ENCODE results near the gene UMAD1. TPM values are rescaled to one million over a fixed set of nuclear protein-coding genes. Genes with fewer than 3 reads are reported as not detected.

The UMAD1 gene
- polyA plus RNA-seq, 3 donors = 6.2 to 22.7 (median 18.6) TPM

DNA sequence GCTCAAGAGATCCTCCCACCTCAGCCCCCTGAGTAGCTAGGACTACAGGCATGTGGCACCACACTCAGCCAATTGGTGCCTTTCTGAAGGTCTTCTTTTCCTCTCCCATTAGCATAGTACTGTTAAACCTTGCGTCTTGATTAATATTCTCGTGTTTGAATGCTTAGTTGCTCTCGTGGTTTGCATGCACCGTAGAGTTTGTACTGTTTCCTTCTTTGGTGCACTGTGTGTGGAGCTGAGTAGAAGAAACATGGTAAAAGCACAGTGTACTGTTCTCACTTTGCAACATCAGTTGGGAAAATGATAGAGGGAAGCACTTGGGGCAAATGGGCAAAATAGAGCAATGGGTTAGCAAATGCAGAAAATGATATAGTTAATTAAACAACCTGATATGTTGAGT is 105.4 kb downstream of the UMAD1 start:
- H3K4me3 ChIP-seq (replicated peaks in 1 of 3; ENCODE audit: low read depth in 2 of 3, low read length in 3 of 3) = no peak overlapping the region
- no peaks in the 10 kb centered on the region for H3K27me3 Mint-ChIP-seq (ENCODE audit: low read depth in 3 of 3)
- H3K4me1 ChIP-seq (ENCODE audit: control insufficient read depth in 1 of 2, insufficient read depth in 2 of 2, low read length in 2 of 2) = no peaks in the 10 kb centered on the region
- no peaks in the 10 kb centered on the region for H3K4me1 Mint-ChIP-seq
- H3K27ac ChIP-seq (ENCODE audit: low read depth in 1 of 2, low read length in 2 of 2) = no peak overlapping the region
- H3K9ac ChIP-seq (ENCODE audit: insufficient read depth, low read length, poor library complexity, severe bottlenecking) = no peak overlapping the region
- no peaks in the 10 kb centered on the region for H3K79me2 ChIP-seq (ENCODE audit: insufficient read depth, low read length)
- no peak overlapping the region for H3K27ac Mint-ChIP-seq
- H3K4me2 ChIP-seq (replicated peaks; ENCODE audit: extremely low read depth, low read length, poor library complexity, severe bottlenecking) = no peak overlapping the region
- no peaks in the 10 kb centered on the region for H3K36me3 ChIP-seq (replicated peaks in 1 of 2; ENCODE audit: control insufficient read depth in 1 of 2, insufficient read depth in 2 of 2, low read length in 2 of 2)
- no peaks in the 10 kb centered on the region for H3K9me3 ChIP-seq (replicated peaks in 1 of 2; ENCODE audit: control insufficient read depth in 1 of 2, insufficient read depth in 1 of 2, low read length in 2 of 2)
- H3K36me3 Mint-ChIP-seq = no peaks in the 10 kb centered on the region
- TF ChIP-seq, protein P1, sequence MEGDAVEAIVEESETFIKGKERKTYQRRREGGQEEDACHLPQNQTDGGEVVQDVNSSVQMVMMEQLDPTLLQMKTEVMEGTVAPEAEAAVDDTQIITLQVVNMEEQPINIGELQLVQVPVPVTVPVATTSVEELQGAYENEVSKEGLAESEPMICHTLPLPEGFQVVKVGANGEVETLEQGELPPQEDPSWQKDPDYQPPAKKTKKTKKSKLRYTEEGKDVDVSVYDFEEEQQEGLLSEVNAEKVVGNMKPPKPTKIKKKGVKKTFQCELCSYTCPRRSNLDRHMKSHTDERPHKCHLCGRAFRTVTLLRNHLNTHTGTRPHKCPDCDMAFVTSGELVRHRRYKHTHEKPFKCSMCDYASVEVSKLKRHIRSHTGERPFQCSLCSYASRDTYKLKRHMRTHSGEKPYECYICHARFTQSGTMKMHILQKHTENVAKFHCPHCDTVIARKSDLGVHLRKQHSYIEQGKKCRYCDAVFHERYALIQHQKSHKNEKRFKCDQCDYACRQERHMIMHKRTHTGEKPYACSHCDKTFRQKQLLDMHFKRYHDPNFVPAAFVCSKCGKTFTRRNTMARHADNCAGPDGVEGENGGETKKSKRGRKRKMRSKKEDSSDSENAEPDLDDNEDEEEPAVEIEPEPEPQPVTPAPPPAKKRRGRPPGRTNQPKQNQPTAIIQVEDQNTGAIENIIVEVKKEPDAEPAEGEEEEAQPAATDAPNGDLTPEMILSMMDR (IDR thresholded peaks at IDR 0.05) = no peak
- no peak for DNase-seq
- no peak overlapping the region for H2AFZ ChIP-seq (ENCODE audit: insufficient read depth, low read depth, low read length, poor library complexity, severe bottlenecking)
- intact Hi-C loops (cut with micrococcal nuclease) = no loop called here
- H4K20me1 ChIP-seq (ENCODE audit: insufficient read depth, low read length) = no peaks in the 10 kb centered on the region
- 100% methylated on average over 3 of the region's 4 CpGs for WGBS (ENCODE audit: insufficient coverage)
- H3K9me3 Mint-ChIP-seq = no peaks in the 10 kb centered on the region
- H3K4me3 Mint-ChIP-seq = no peak overlapping the region
- H3K27me3 ChIP-seq (ENCODE audit: control insufficient read depth in 2 of 2, insufficient read depth in 2 of 2, low read length in 2 of 2) = no peaks in the 10 kb centered on the region

GRCh38 chr7:7746458-7746857 is 105.9 kb downstream of the UMAD1 start:
- H3K4me2 ChIP-seq (replicated peaks; ENCODE audit: extremely low read depth, low read length, poor library complexity, severe bottlenecking) = no peak overlapping the region
- H3K79me2 ChIP-seq (ENCODE audit: insufficient read depth, low read length) = no peaks in the 10 kb centered on the region
- no peaks in the 10 kb centered on the region for H3K27me3 ChIP-seq (ENCODE audit: control insufficient read depth in 2 of 2, insufficient read depth in 2 of 2, low read length in 2 of 2)
- H4K20me1 ChIP-seq (ENCODE audit: insufficient read depth, low read length) = no peaks in the 10 kb centered on the region
- no peak overlapping the region for H3K4me3 ChIP-seq (replicated peaks in 1 of 3; ENCODE audit: low read depth in 2 of 3, low read length in 3 of 3)
- Mint-ChIP-seq H3K9me3 (no peaks in the 10 kb centered on the region), H3K4me1 (no peaks in the 10 kb centered on the region), H3K4me3 (no peak overlapping the region), H3K27me3 (ENCODE audit: low read depth in 3 of 3) (no peaks in the 10 kb centered on the region), H3K36me3 (no peaks in the 10 kb centered on the region), H3K27ac (no peak overlapping the region)
- no peaks in the 10 kb centered on the region for H3K4me1 ChIP-seq (ENCODE audit: control insufficient read depth in 1 of 2, insufficient read depth in 2 of 2, low read length in 2 of 2)
- no CpG with 5 or more reads among the region's 4 CpGs for WGBS (ENCODE audit: insufficient coverage)
- H3K9me3 ChIP-seq (replicated peaks in 1 of 2; ENCODE audit: control insufficient read depth in 1 of 2, insufficient read depth in 1 of 2, low read length in 2 of 2) = no peaks in the 10 kb centered on the region
- no peak for DNase-seq
- TF ChIP-seq, protein P1 (IDR thresholded peaks at IDR 0.05) = no peak
- no peak overlapping the region for H2AFZ ChIP-seq (ENCODE audit: insufficient read depth, low read depth, low read length, poor library complexity, severe bottlenecking)
- no peak overlapping the region for H3K9ac ChIP-seq (ENCODE audit: insufficient read depth, low read length, poor library complexity, severe bottlenecking)
- intact Hi-C loops (cut with micrococcal nuclease) = no loop called here
- no peak overlapping the region for H3K27ac ChIP-seq (ENCODE audit: low read depth in 1 of 2, low read length in 2 of 2)
- no peaks in the 10 kb centered on the region for H3K36me3 ChIP-seq (replicated peaks in 1 of 2; ENCODE audit: control insufficient read depth in 1 of 2, insufficient read depth in 2 of 2, low read length in 2 of 2)

All from CD14-positive monocyte (primary cell).